SK-N-SH treated with all-trans-retinoic acid at 6 μM for 48 hours (cell line): ENCODE results near the gene PDCD4.

ENCODE experiments used
- CREB5 ChIP-seq: fragments of 250-450 bp; sonication (Bioruptor Pico); IDR thresholded peaks from 2 replicates; pipeline ENCODE4 v1.5.1; 2020; ENCODE audit warnings: low read depth, mild to moderate bottlenecking, moderate library complexity
- CSDC2 ChIP-seq: fragments of 250-450 bp; sonication (Bioruptor Pico); IDR thresholded peaks from 2 replicates; pipeline ENCODE4 v1.5.0; 2020; ENCODE audit warnings: mild to moderate bottlenecking, moderate library complexity
- PPARA ChIP-seq: fragments of 250-450 bp; sonication (Bioruptor Pico); IDR thresholded peaks from 2 replicates; pipeline ENCODE4 v1.5.0; 2020; ENCODE audit warnings: mild to moderate bottlenecking, borderline replicate concordance
- ZNF565 ChIP-seq: fragments of 450-650 bp; formaldehyde crosslinking; conservative IDR thresholded peaks from 2 replicates; pipeline ENCODE4 v1.5.0; 2020; ENCODE audit warnings: low read depth, mild to moderate bottlenecking, moderate library complexity

- TF ChIP-seq ZNF565 (CRISPR knock-in tag) (no peak), CREB5 (CRISPR knock-in tag) (no peak), CSDC2 (CRISPR knock-in tag) (no peak), PPARA (CRISPR knock-in tag) (no peak)
These were observed 46.2 kb upstream of the PDCD4 start for GRCh38 chr10:110825508-110825907.
